ENCODE measurements around the gene DNM3. TPM values are rescaled to one million over a fixed set of nuclear protein-coding genes. Genes with fewer than 3 reads are reported as not detected.

Gene DNM3
- polyA plus RNA-seq, 4 donors: 0.67 to 1.2 (median 0.99) TPM; not detected in 1

DNA sequence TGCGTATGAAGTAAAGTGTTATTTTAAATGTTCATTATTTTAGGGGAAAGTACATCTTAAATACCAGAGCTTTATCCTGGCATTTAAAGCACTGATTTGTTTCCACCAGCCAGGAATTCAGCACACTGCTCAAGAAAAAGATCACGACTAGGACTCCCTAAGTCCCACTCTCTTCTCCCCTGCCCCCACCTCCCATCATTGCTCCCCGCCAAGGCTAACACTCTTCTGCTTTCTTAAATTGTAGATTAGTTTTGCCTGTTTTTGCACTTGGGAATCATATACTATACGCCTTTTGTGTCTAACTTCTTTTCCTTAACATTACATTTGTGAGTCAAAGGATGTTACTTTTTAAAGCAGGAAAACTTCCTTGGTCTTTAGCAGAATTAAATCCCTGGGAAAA, 541.7 kb downstream of the DNM3 start:
- DNase-seq (no peak), FAIRE-seq (no peak)
- Histone ChIP-seq H3K27me3 (ENCODE audit: control insufficient read depth in 3 of 3, insufficient read depth in 3 of 3, low read length in 3 of 3) (no peaks in the 10 kb centered on the region), H3K27ac (ENCODE audit: low read depth in 1 of 3, low read length in 2 of 3) (peak overlapping the region in 1 of 3 donors; percentile 59), H3K4me1 (ENCODE audit: control insufficient read depth in 3 of 3, insufficient read depth in 2 of 3, low read depth in 1 of 3, low read length in 2 of 3) (no peaks in the 10 kb centered on the region), H3K4me3 (ENCODE audit: low read depth in 1 of 3, low read length in 3 of 3) (no peak overlapping the region), H3K36me3 (ENCODE audit: control insufficient read depth in 3 of 3, insufficient read depth in 2 of 3, low read depth in 1 of 3, low read length in 3 of 3) (no peaks in the 10 kb centered on the region), H3K9me3 (ENCODE audit: control insufficient read depth in 2 of 2, insufficient read depth in 1 of 2, low read depth in 1 of 2, low read length in 1 of 2) (no peaks in the 10 kb centered on the region)
- 78 to 95% (median 91%) methylated on average over 4 of the region's 4 CpGs for WGBS, 3 donors

DNA sequence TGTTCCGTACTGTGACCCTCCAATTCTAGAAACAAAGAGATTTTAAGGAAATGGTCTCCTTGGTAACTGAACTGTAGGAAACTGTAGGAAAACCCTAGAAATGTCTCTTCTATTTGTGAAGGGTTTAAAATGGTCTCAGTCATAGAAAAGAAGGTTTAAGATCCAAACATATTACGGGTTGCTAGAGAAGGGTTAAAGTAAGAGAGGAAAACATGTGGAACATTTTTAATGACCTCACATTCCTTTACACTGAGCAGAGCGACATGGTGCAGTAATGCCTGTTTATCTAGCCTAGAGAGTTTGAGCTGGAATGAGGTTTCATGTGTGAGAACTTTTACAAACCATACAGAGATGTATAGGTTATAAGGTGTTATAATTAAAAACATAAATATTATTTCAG, 542.2 kb downstream of the DNM3 start:
- no peak for FAIRE-seq
- H3K4me3 ChIP-seq (ENCODE audit: low read depth in 1 of 3, low read length in 3 of 3): no peak overlapping the region
- no peaks in the 10 kb centered on the region for H3K4me1 ChIP-seq (ENCODE audit: control insufficient read depth in 3 of 3, insufficient read depth in 2 of 3, low read depth in 1 of 3, low read length in 2 of 3)
- no peaks in the 10 kb centered on the region for H3K36me3 ChIP-seq (ENCODE audit: control insufficient read depth in 3 of 3, insufficient read depth in 2 of 3, low read depth in 1 of 3, low read length in 3 of 3)
- H3K27ac ChIP-seq (ENCODE audit: low read depth in 1 of 3, low read length in 2 of 3): peak overlapping the region in 1 of 3 donors; percentile 59
- no peaks in the 10 kb centered on the region for H3K9me3 ChIP-seq (ENCODE audit: control insufficient read depth in 2 of 2, insufficient read depth in 1 of 2, low read depth in 1 of 2, low read length in 1 of 2)
- peak in 1 of 2 donors; percentile 33 for DNase-seq
- H3K27me3 ChIP-seq (ENCODE audit: control insufficient read depth in 3 of 3, insufficient read depth in 3 of 3, low read length in 3 of 3): no peaks in the 10 kb centered on the region
- WGBS, 3 donors: 61 to 78% (median 65%) methylated on average over 3 of the region's 3 CpGs

- FAIRE-seq (no peak), DNase-seq (no peak)
- Histone ChIP-seq H3K36me3 (ENCODE audit: control insufficient read depth in 3 of 3, insufficient read depth in 2 of 3, low read depth in 1 of 3, low read length in 3 of 3) (no peaks in the 10 kb centered on the region), H3K4me3 (ENCODE audit: low read depth in 1 of 3, low read length in 3 of 3) (no peak overlapping the region), H3K27me3 (ENCODE audit: control insufficient read depth in 3 of 3, insufficient read depth in 3 of 3, low read length in 3 of 3) (no peaks in the 10 kb centered on the region), H3K4me1 (ENCODE audit: control insufficient read depth in 3 of 3, insufficient read depth in 2 of 3, low read depth in 1 of 3, low read length in 2 of 3) (no peaks in the 10 kb centered on the region), H3K9me3 (ENCODE audit: control insufficient read depth in 2 of 2, insufficient read depth in 1 of 2, low read depth in 1 of 2, low read length in 1 of 2) (no peaks in the 10 kb centered on the region), H3K27ac (ENCODE audit: low read depth in 1 of 3, low read length in 2 of 3) (no peak overlapping the region)
- WGBS, 3 donors: 94 to 97% (median 94%) methylated on average over 1 of the region's 1 CpG
Observed at GRCh38 chr1:172384656-172385055, 543.4 kb downstream of the DNM3 start.

- H3K4me1 ChIP-seq (ENCODE audit: control insufficient read depth in 3 of 3, insufficient read depth in 2 of 3, low read depth in 1 of 3, low read length in 2 of 3): peaks cover 0 to 3% (median 0%) of the 10 kb centered on the region in 3 donors
- FAIRE-seq: no peak
- WGBS, 3 donors: 96 to 99% (median 96%) methylated on average over 2 of the region's 2 CpGs
Observed at GRCh38 chr1:172386046-172386445, 544.7 kb downstream of the DNM3 start.

DNA sequence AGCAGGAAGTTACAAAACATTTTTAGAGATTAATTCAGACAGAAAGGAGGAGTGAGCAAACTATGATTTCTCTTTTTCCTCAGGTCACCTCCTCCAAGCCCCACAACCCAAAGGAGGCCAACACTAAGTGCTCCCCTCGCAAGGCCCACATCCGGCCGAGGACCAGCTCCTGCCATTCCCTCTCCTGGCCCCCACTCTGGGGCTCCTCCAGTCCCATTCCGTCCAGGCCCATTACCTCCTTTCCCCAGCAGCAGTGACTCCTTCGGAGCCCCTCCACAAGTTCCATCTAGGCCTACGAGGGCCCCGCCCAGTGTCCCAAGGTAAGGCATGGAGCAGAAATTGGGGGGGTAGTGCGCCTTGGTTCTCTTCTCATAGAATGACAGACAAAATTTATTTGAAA, 547.2 kb downstream of the DNM3 start:
- Histone ChIP-seq H3K4me3 (ENCODE audit: low read depth in 1 of 3, low read length in 3 of 3) (no peak overlapping the region), H3K36me3 (ENCODE audit: control insufficient read depth in 3 of 3, insufficient read depth in 2 of 3, low read depth in 1 of 3, low read length in 3 of 3) (no peaks in the 10 kb centered on the region), H3K27ac (ENCODE audit: low read depth in 1 of 3, low read length in 2 of 3) (no peak overlapping the region), H3K27me3 (ENCODE audit: control insufficient read depth in 3 of 3, insufficient read depth in 3 of 3, low read length in 3 of 3) (no peaks in the 10 kb centered on the region), H3K4me1 (ENCODE audit: control insufficient read depth in 3 of 3, insufficient read depth in 2 of 3, low read depth in 1 of 3, low read length in 2 of 3) (peaks cover 0 to 3% (median 0%) of the 10 kb centered on the region in 3 donors), H3K9me3 (ENCODE audit: control insufficient read depth in 2 of 2, insufficient read depth in 1 of 2, low read depth in 1 of 2, low read length in 1 of 2) (no peaks in the 10 kb centered on the region)
- WGBS, 3 donors: 94 to 96% (median 95%) methylated on average over 8 of the region's 8 CpGs
- FAIRE-seq (no peak), DNase-seq (no peak)

More at GRCh38 chr1:172386046-172386445, 544.7 kb downstream of the DNM3 start:
- Histone ChIP-seq H3K27me3 (ENCODE audit: control insufficient read depth in 3 of 3, insufficient read depth in 3 of 3, low read length in 3 of 3) (no peaks in the 10 kb centered on the region), H3K4me3 (ENCODE audit: low read depth in 1 of 3, low read length in 3 of 3) (no peak overlapping the region), H3K36me3 (ENCODE audit: control insufficient read depth in 3 of 3, insufficient read depth in 2 of 3, low read depth in 1 of 3, low read length in 3 of 3) (no peaks in the 10 kb centered on the region), H3K9me3 (ENCODE audit: control insufficient read depth in 2 of 2, insufficient read depth in 1 of 2, low read depth in 1 of 2, low read length in 1 of 2) (no peaks in the 10 kb centered on the region), H3K27ac (ENCODE audit: low read depth in 1 of 3, low read length in 2 of 3) (no peak overlapping the region)
- DNase-seq: no peak

DNA sequence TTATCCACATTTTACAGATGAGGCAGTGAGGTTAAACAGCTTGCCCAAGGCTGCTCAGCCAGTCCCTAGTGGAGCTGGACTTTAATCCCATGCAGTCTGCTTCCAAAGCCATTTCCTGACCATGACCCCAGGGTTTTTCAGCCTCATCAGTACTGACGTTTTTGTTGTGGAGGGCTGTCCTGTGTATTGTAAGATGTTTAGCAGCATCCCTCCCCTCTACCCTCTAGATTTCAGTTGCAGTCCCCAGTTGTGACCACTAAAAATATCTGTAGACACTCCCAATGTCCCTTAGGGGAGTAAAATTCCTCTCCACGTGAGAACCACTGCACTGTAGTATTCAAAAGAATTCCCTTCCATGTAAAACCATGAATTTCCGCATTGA, 549.0 kb downstream of the DNM3 start:
- no peak overlapping the region for H3K27ac ChIP-seq (ENCODE audit: low read depth in 1 of 3, low read length in 2 of 3)
- FAIRE-seq: no peak

GRCh38 chr1:172390683-172391551, 549.6 kb downstream of the DNM3 start:
- Histone ChIP-seq H3K4me1 (ENCODE audit: control insufficient read depth in 3 of 3, insufficient read depth in 2 of 3, low read depth in 1 of 3, low read length in 2 of 3) (peaks cover 0 to 9% (median 3%) of the 10 kb centered on the region in 3 donors), H3K4me3 (ENCODE audit: low read depth in 1 of 3, low read length in 3 of 3) (no peak overlapping the region), H3K27ac (ENCODE audit: low read depth in 1 of 3, low read length in 2 of 3) (peak overlapping the region in 2 of 3 donors; percentile 2 to 29), H3K27me3 (ENCODE audit: control insufficient read depth in 3 of 3, insufficient read depth in 3 of 3, low read length in 3 of 3) (no peaks in the 10 kb centered on the region), H3K9me3 (ENCODE audit: control insufficient read depth in 2 of 2, insufficient read depth in 1 of 2, low read depth in 1 of 2, low read length in 1 of 2) (no peaks in the 10 kb centered on the region), H3K36me3 (ENCODE audit: control insufficient read depth in 3 of 3, insufficient read depth in 2 of 3, low read depth in 1 of 3, low read length in 3 of 3) (no peaks in the 10 kb centered on the region)
- FAIRE-seq: no peak
- 68 to 89% (median 82%) methylated on average over 9 of the region's 9 CpGs for WGBS, 3 donors
- no peak for DNase-seq

More for the DNA sequence above, 549.0 kb downstream of the DNM3 start:
- no peak overlapping the region for H3K4me3 ChIP-seq (ENCODE audit: low read depth in 1 of 3, low read length in 3 of 3)
- H3K4me1 ChIP-seq (ENCODE audit: control insufficient read depth in 3 of 3, insufficient read depth in 2 of 3, low read depth in 1 of 3, low read length in 2 of 3): peaks cover 0 to 9% (median 3%) of the 10 kb centered on the region in 3 donors
- WGBS, 3 donors: 42 to 65% (median 52%) methylated on average over 3 of the region's 3 CpGs
- H3K9me3 ChIP-seq (ENCODE audit: control insufficient read depth in 2 of 2, insufficient read depth in 1 of 2, low read depth in 1 of 2, low read length in 1 of 2): no peaks in the 10 kb centered on the region
- no peaks in the 10 kb centered on the region for H3K27me3 ChIP-seq (ENCODE audit: control insufficient read depth in 3 of 3, insufficient read depth in 3 of 3, low read length in 3 of 3)
- DNase-seq: peak in 1 of 2 donors; percentile 13
- H3K36me3 ChIP-seq (ENCODE audit: control insufficient read depth in 3 of 3, insufficient read depth in 2 of 3, low read depth in 1 of 3, low read length in 3 of 3): no peaks in the 10 kb centered on the region

DNA sequence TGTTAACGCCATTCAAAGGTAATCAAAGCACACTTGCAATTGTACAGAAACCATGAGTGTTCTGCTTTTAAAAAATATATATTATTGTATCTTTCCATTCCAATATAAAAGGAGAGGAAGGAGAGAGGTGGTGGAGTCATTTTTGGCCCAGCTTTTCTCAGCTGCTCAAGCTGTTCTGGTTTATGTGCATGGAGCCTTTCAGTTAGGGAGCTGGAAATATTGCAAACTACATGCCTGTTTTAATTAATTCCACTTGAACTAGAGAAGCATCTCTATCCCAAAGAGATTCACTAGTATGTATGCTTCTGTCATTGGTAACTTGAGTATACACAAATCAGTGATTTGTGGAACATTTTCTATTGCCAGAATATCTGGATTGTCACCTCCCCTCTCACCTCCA, 550.7 kb downstream of the DNM3 start:
- H3K4me1 ChIP-seq (ENCODE audit: control insufficient read depth in 3 of 3, insufficient read depth in 2 of 3, low read depth in 1 of 3, low read length in 2 of 3): peaks cover 0 to 9% (median 3%) of the 10 kb centered on the region in 3 donors
- DNase-seq: no peak
- no peaks in the 10 kb centered on the region for H3K27me3 ChIP-seq (ENCODE audit: control insufficient read depth in 3 of 3, insufficient read depth in 3 of 3, low read length in 3 of 3)
- no peak overlapping the region for H3K27ac ChIP-seq (ENCODE audit: low read depth in 1 of 3, low read length in 2 of 3)
- H3K36me3 ChIP-seq (ENCODE audit: control insufficient read depth in 3 of 3, insufficient read depth in 2 of 3, low read depth in 1 of 3, low read length in 3 of 3): no peaks in the 10 kb centered on the region
- H3K4me3 ChIP-seq (ENCODE audit: low read depth in 1 of 3, low read length in 3 of 3): no peak overlapping the region
- 94 to 98% (median 97%) methylated on average over 1 of the region's 1 CpG for WGBS, 3 donors
- H3K9me3 ChIP-seq (ENCODE audit: control insufficient read depth in 2 of 2, insufficient read depth in 1 of 2, low read depth in 1 of 2, low read length in 1 of 2): no peaks in the 10 kb centered on the region
- FAIRE-seq: no peak
